Measurements from ENCODE around the gene LRFN2.

The LRFN2 gene

DNA sequence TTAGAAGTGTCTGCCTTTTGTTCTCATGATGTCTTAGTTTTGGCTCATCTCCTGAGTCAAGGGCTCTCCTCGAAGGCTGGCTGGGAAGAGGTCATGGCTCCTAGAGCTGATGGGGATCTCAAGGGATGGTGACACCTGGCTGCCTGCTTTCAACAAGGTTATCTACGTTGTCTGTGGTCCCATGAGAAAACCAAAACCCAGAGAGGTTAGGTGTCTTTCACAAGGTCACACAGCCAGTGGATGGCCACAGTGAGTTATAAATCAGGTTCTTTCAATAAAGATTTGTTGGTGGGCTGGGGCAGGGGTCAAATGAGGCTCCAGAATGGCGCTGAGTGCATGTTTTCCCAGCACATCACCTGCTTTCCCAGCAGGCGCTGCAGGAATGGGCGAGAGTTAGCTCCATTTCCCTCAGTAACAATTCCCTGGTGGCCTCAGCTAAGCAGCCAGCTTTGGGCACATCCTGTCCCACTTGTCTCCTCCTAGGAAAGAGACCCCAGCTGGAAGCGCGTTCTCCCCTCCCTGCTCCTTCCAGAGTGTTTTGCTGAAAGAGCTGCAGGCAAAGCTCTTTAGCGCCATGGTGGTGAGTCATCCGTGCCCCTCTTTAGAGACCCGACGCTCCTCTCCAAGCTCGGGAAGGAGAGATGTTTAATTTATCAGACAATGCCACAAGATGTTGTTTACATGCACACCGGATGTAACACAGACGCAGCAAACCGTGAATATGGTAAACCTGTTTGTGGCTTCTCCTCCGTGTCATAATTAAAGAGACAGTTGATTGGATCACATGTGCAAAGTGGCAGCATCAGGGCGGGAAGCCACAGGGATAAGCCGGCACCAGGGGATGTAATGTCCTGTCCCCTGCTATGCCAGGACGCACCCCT lies 109.7 kb downstream of the LRFN2 start:
- no peak for DNase-seq (ENCODE audit: low read depth in 2 of 2)

DNA sequence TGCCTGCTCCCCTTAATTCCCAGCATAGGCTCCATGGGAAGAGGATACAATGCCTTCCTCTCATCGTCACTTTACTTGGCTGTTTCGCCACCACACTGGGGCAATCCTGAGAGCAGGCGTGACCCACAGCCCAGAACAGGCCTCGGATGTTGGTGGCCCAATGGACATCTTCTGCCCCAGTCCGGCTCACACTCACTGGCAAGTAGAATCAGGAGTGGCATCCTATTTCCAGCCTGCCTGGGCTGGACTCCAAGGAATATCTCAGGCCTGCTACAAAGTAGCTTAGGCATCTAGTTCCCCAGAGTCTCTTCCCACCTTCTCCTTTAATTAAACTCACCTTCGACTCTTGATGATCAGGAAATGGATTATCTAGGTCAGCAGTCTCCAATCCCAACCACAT lies 110.5 kb downstream of the LRFN2 start:
- no peak for DNase-seq (ENCODE audit: low read depth in 2 of 2)

- DNase-seq (ENCODE audit: low read depth in 2 of 2), result no peak
Observed at GRCh38 chr6:40474937-40475336, 112.2 kb downstream of the LRFN2 start.

- DNase-seq (ENCODE audit: low read depth in 2 of 2), result no peak
Observed at GRCh38 chr6:40473026-40473425, 114.1 kb downstream of the LRFN2 start.

DNA sequence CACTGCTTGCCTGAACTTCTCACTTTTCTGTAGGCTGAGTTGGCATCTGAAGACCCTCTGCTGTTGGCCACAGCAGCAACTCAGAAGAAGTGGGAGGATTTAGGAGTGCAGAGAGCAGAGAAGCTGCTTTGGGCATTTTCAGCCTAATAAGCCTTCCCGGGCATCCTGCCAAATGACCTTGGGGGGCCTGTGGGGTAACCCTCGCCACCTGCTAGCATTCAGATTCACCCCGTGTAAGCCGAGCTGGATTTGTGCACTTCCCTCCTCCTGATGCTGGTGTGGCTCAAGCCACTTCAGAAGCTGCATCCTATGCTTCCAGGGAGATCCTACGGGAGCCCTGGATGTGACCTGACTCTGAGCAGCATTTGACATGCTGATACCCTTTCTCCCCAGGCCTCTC lies 114.8 kb downstream of the LRFN2 start:
- no peak for DNase-seq (ENCODE audit: low read depth in 2 of 2)

- DNase-seq (ENCODE audit: low read depth in 2 of 2), result no peak
Observed at GRCh38 chr6:40471243-40471642, 115.9 kb downstream of the LRFN2 start.

DNA sequence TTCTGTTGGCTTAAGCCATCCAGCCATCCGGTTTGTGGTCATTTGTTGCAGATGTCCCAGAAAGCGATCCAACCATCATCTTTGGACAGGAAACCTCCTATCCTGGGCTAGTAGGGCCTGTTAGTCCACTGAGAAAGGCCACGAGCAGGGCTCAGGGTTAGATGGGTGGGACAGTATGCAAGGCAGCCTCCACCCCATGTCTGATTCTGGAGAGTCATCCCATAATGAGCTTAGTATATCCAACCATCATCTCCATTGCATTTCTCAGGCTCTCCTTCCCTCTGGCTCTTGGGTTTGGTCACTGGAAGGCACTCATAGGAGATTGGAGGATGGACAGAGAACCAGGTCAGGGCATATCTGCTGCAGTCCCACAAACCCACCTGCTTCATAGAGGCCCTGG lies 117.8 kb downstream of the LRFN2 start:
- DNase-seq (ENCODE audit: low read depth in 2 of 2), result no peak

- no peak for DNase-seq (ENCODE audit: low read depth in 2 of 2)
Observed at GRCh38 chr6:40466986-40467539, 120.1 kb downstream of the LRFN2 start.

- DNase-seq (ENCODE audit: low read depth in 2 of 2), result no peak
Observed at GRCh38 chr6:40461643-40462042, 125.5 kb downstream of the LRFN2 start.

GRCh38 chr6:40460380-40460779 lies 126.8 kb downstream of the LRFN2 start:
- no peak for DNase-seq (ENCODE audit: low read depth in 2 of 2)

DNA sequence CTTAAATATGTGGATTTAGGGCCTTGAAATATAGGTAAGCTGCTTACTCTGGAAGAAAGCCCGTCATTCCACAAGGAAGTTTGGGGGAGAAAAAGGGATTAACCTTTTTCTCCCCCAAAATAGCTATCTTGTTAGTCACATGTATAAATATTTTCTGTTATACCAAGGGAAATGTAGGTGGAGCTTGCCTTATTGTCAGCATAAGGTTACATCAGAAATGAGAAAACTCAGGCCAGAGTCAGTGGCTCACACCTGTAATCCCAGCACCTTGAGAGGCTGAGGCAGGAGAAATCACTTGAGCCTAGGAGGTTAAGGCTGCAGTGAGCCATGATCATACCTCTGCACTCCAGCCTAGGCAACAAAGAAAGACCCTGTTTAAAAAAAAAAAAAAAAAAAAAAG lies 129.9 kb downstream of the LRFN2 start:
- DNase-seq (ENCODE audit: low read depth in 2 of 2), result no peak

DNA sequence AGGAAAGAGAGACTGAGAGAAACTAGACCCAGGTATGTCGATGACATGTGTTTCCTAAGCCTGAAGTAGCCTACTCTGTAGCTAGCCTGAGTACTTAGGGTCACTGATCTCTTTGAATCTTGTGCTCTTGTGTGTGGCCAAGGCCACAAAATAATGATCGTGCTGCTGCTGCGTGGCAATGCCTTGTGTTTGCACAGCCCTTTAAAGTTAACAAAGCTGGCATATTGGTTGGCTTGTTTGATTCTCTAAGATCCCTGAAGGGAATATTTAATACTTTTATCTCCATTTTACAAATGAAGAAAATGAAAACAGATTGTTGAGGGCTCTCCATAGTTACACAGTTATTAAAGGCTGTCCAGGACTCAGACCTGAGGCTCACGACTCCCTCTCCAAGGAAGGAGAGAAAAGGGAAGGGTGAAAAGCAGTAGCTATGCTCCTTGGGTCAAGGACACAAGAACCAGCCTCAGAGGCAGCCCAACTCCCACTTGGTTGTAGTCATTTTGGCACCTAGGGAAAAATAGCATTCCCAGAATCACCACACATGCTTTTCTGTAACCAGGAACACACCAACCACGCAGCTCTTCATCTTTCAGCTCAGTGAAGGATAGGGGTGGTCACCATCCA lies 130.7 kb downstream of the LRFN2 start:
- DNase-seq (ENCODE audit: low read depth in 2 of 2), result no peak

DNA sequence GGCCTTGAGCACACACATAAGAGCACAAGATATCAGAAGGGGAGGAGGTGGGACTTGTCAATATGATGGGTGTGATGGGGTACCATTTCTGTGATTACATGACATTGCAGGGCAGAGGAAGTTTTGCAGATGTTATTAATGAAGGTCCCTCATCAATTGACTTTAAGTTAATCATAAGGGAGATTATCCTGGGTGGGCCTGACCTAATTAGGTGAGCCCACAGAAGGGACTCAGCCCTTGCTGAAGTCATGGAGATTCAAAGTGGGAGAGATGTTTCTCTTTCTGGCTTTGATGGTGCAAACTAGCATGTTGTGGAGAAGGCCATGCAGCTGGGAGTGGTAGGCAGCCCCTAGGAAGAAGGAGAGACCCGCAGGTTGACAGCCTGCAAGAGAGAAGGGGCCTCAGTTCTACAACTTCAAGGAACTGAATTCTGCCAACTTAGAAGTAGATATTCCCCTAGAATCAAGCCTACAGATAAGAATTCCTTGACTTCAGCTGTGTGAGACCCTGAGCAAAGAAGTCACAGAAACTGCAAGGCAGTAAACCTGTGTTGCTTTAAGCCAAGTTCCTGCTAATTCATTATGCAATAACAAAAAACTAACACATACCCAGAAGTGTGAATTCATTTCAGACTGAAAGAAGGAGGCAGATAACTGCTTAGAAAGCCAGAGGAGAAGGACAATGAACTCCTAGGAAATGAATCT lies 131.3 kb downstream of the LRFN2 start:
- no peak for DNase-seq (ENCODE audit: low read depth in 2 of 2)

GRCh38 chr6:40450483-40450882 lies 136.7 kb downstream of the LRFN2 start:
- DNase-seq (ENCODE audit: low read depth in 2 of 2), result no peak

DNA sequence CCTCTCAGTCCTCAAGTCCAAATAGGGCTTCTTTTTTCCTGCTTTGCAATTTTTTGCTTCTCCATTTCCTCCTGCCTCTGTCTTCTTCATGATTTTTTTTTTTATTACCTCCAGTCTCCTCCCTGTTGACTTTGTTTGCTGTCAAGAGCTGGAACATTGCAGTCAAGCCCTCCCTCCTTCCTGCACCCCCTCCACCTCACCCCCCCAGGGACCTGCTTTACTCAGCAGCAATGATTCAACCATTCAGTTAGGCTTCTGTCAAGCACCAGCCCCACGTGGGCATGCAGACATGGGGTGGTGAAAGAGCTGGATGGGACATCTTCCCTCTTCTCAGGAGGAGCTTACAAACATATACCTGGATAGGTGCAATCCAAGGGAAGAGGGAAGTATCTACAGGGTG lies 142.4 kb downstream of the LRFN2 start:
- DNase-seq (ENCODE audit: low read depth in 2 of 2), result no peak

DNA sequence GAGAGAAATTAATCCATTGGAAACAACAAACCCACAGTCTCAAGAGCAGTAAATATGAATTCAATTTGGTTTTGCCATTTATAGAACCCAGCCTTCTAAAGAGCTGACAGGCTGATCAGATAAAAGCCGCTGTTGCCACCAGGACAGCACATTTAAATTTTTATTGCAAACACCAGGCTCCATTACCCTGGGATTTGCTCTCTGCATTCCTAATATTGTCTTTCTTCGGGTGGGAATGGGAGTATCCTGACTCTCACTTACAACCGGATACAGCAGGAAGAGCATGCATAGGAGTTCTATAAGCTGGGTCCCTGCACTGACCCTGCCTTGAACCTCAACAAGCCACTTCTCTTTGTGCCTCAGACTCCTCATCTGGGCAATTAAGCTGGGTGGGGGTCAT lies 142.9 kb downstream of the LRFN2 start:
- DNase-seq (ENCODE audit: low read depth in 2 of 2), result no peak

GRCh38 chr6:40443842-40444241 lies 143.3 kb downstream of the LRFN2 start:
- no peak for DNase-seq (ENCODE audit: low read depth in 2 of 2)

DNA sequence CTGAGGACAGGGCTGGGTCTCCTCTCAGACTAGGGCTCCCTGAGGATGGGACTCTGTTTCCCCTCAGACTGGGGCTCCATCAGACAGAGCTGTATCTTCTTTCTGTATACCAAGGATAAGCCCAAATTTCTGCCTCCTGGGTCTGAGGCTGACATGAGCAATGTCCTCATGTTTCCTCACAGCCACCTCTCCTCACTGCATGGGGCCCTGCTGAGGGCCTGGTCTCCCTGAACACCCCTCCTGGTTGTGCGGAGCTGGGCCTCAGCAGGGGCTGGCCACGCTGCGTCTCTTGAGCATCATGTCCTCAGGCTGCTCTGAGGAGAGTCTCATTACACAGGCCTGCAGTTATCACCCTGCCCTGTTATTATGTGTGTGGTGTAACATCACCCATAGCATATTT lies 144.6 kb downstream of the LRFN2 start:
- no peak for DNase-seq (ENCODE audit: low read depth in 2 of 2)

- no peak for DNase-seq (ENCODE audit: low read depth in 2 of 2)
Observed at GRCh38 chr6:40441150-40441549, 146.0 kb downstream of the LRFN2 start.

- DNase-seq (ENCODE audit: low read depth in 2 of 2), result no peak
Observed at GRCh38 chr6:40440053-40440452, 147.1 kb downstream of the LRFN2 start.

- DNase-seq (ENCODE audit: low read depth in 2 of 2), result no peak
Observed at GRCh38 chr6:40439026-40439800, 148.0 kb downstream of the LRFN2 start.

Measured in stimulated activated CD4-positive, alpha-beta T cell treated with anti-CD3 and anti-CD28 coated beads, Interleukin-12 subunit alpha, Interleukin-12 subunit beta, amount 100 ng/mL, for 24 hours (primary cell).